Vagina (tissue), 2 donors: ENCODE data around the gene PDE7B. TPM values are rescaled to one million over a fixed set of nuclear protein-coding genes. Genes with fewer than 3 reads are reported as not detected.

ENCODE experiments used
- DNase-seq, 2 donors: peaks; one replicate each; pipeline ENCODE4 v3.0.0-alpha.2; 2017; ENCODE audit errors: extremely low spot score in 2 of 2
- H3K27ac ChIP-seq: fragments of 200-600 bp; sonication (generic); one replicate; pipeline ENCODE4 v1.5.1; 2019
- H3K27me3 ChIP-seq: fragments of 200-600 bp; sonication (generic); one replicate; pipeline ENCODE4 v1.5.1; 2019
- H3K36me3 ChIP-seq, 2 donors: fragments of 200-600 bp; sonication (generic); one replicate each; pipeline ENCODE4 v1.5.1; 2017 to 2019
- H3K4me1 ChIP-seq: fragments of 200-600 bp; sonication (generic); one replicate; pipeline ENCODE4 v1.5.1; 2019
- H3K4me3 ChIP-seq, 2 donors: fragments of 200-600 bp; sonication (generic); 1 replicate in 1 of 2; 2 replicates in 1 of 2; pipeline ENCODE4 v1.5.1; 2016 to 2019
- H3K9me3 ChIP-seq: fragments of 200-600 bp; sonication (generic); one replicate; pipeline ENCODE4 v1.5.1; 2019
- POLR2A ChIP-seq, 2 donors: fragments of 450-650 bp; IDR thresholded peaks; one replicate each; pipeline ENCODE4 v1.6.1; 2017; ENCODE audit warnings: antibody characterized with exemption in 2 of 2, mild to moderate bottlenecking in 2 of 2, moderate library complexity in 2 of 2
- POLR2AphosphoS5 ChIP-seq, 2 donors: sonication (generic); formaldehyde crosslinking; IDR thresholded peaks; one replicate each; pipeline ENCODE4 v1.9.0; 2017; ENCODE audit warnings: antibody characterized with exemption in 2 of 2, mild to moderate bottlenecking in 2 of 2, low read depth in 1 of 2; ENCODE audit not compliant: insufficient read depth in 1 of 2
- intact Hi-C: fragments of 100-400 bp; cut with DNase I; formaldehyde crosslinking; loops from one replicate; pipeline ENCODE4 v1.15.1; 2023
- total RNA-seq: library from RNA; depleted of rRNA; stranded (reverse); fragments of >200 nt; gene quantifications from one replicate; pipeline ENCODE4 v1.2.3, GENCODE V29; 2016
- TF ChIP-seq, protein P1 (sequence below), 3 experiments: fragments of 450-650 bp in 2 of 3; fragments of 200-600 bp in 1 of 3; sonication (generic) in 1 of 3; IDR thresholded peaks; one replicate each; pipeline ENCODE4 v1.5.1; 2017 to 2019; ENCODE audit warnings: antibody characterized with exemption in 3 of 3, mild to moderate bottlenecking in 2 of 3, moderate library complexity in 2 of 3

The PDE7B gene
- total RNA-seq, 1 donor from 2014 or later, result 6.9 TPM

DNA sequence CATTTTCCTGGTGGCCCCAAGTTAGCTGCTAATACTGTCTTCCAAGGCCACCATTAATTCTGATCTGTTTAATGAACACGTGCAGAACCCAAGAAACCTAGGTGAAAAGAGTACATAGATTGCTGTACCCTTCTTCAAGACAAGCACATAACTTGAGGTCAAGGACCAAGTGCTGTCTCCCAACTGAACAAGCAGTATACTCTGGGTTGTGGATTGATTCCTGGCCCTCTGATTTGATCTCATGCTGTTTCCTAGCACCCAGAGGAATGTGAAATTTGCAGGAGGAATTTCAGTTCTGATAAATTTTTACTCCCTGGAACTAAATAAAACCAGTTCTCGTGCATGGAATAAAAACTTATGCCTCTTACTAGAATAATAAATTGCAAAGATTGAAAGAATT is 323.0 kb downstream of the PDE7B start:
- Histone ChIP-seq H3K27ac (no peak overlapping the region), H3K27me3 (no peaks in the 10 kb centered on the region), H3K9me3 (no peaks in the 10 kb centered on the region), H3K36me3 (no peaks in the 10 kb centered on the region), H3K4me3 (no peak overlapping the region), H3K4me1 (no peaks in the 10 kb centered on the region)
- intact Hi-C loops, result no loop called here
- DNase-seq, result no peak
- TF ChIP-seq POLR2AphosphoS5 (IDR thresholded peaks at IDR 0.05; ENCODE audit: insufficient read depth in 1 of 2, low read depth in 1 of 2), result no peak

GRCh38 chr6:136175873-136176272 is 324.4 kb downstream of the PDE7B start:
- no peak overlapping the region for H3K27ac ChIP-seq
- DNase-seq, result no peak
- TF ChIP-seq, protein P1, sequence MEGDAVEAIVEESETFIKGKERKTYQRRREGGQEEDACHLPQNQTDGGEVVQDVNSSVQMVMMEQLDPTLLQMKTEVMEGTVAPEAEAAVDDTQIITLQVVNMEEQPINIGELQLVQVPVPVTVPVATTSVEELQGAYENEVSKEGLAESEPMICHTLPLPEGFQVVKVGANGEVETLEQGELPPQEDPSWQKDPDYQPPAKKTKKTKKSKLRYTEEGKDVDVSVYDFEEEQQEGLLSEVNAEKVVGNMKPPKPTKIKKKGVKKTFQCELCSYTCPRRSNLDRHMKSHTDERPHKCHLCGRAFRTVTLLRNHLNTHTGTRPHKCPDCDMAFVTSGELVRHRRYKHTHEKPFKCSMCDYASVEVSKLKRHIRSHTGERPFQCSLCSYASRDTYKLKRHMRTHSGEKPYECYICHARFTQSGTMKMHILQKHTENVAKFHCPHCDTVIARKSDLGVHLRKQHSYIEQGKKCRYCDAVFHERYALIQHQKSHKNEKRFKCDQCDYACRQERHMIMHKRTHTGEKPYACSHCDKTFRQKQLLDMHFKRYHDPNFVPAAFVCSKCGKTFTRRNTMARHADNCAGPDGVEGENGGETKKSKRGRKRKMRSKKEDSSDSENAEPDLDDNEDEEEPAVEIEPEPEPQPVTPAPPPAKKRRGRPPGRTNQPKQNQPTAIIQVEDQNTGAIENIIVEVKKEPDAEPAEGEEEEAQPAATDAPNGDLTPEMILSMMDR (IDR thresholded peaks at IDR 0.05), result no peak
- TF ChIP-seq POLR2A (IDR thresholded peaks at IDR 0.05), result no peak
- TF ChIP-seq POLR2AphosphoS5 (IDR thresholded peaks at IDR 0.05; ENCODE audit: insufficient read depth in 1 of 2, low read depth in 1 of 2), result no peak
- no peaks in the 10 kb centered on the region for H3K36me3 ChIP-seq
- H3K27me3 ChIP-seq, result no peaks in the 10 kb centered on the region
- H3K9me3 ChIP-seq, result no peaks in the 10 kb centered on the region
- intact Hi-C loops, result no loop called here
- H3K4me1 ChIP-seq, result no peaks in the 10 kb centered on the region
- H3K4me3 ChIP-seq, result no peak overlapping the region

GRCh38 chr6:136178749-136179148 is 327.2 kb downstream of the PDE7B start:
- TF ChIP-seq POLR2A (IDR thresholded peaks at IDR 0.05) (no peak), POLR2AphosphoS5 (IDR thresholded peaks at IDR 0.05; ENCODE audit: insufficient read depth in 1 of 2, low read depth in 1 of 2) (no peak)
- TF ChIP-seq, protein P1 (IDR thresholded peaks at IDR 0.05), result no peak
- intact Hi-C loops, result no loop called here
- H3K4me3 ChIP-seq, result no peak overlapping the region
- H3K27ac ChIP-seq, result no peak overlapping the region
- no peaks in the 10 kb centered on the region for H3K36me3 ChIP-seq
- no peak for DNase-seq
- no peaks in the 10 kb centered on the region for H3K4me1 ChIP-seq
- H3K27me3 ChIP-seq, result no peaks in the 10 kb centered on the region
- no peaks in the 10 kb centered on the region for H3K9me3 ChIP-seq

DNA sequence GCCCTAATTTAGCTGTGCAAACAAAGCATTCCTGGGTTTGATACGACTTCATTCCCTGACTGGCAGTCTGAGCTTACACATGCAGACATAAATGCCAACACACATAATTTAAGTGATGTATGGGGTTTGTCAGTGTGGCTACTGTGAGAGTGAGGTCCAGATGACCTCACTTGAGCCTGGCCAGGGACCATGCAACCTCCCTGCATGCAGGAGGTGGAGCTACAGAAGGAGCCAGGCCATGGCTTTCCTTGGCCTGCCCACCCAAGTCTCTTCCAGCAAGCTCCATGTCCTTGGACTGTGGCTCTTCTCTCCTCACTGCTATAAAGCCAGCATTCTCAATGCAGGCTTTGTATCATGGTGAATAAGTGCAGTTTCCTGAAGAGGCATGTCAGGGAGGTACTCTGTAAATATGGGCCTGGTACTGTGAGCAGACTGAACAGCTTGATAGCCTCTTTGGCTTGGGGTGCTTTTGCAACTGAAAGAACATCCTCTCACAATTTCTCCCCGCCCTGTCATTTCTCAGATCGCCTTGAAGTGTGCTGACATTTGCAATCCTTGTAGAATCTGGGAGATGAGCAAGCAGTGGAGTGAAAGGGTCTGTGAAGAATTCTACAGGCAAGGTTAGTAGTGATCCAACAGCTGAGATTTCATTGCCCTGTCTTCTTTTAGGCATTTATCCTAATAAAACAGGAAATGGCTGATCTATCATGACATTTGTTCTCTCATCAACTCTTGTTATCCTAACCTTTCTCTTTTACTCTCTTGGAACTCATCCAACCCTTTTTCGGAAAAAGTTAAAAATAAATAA is 329.4 kb downstream of the PDE7B start:
- H3K4me3 ChIP-seq, result no peak overlapping the region
- no peak for DNase-seq
- intact Hi-C loops, result no loop called here
- H3K4me1 ChIP-seq, result no peaks in the 10 kb centered on the region
- no peaks in the 10 kb centered on the region for H3K9me3 ChIP-seq
- H3K27ac ChIP-seq, result no peak overlapping the region
- H3K27me3 ChIP-seq, result no peaks in the 10 kb centered on the region
- no peaks in the 10 kb centered on the region for H3K36me3 ChIP-seq
- no peak for TF ChIP-seq POLR2AphosphoS5 (IDR thresholded peaks at IDR 0.05; ENCODE audit: insufficient read depth in 1 of 2, low read depth in 1 of 2)
- TF ChIP-seq POLR2A (IDR thresholded peaks at IDR 0.05), result no peak
- TF ChIP-seq, protein P1 (IDR thresholded peaks at IDR 0.05), result no peak

DNA sequence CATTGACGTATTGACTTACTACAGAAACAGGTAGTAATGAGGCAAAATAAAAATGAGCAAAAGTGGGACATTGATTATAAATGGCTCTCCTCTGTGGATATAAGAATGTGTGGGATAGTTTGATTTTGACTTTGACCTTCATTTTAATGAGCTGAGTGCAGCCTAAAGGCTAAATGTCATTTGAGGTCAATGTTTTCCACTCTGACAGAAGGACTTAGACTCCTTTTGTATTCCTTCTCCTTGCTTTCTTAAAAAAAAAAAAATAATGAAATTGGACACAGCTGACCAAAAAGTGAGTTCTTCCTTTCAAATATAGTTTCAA is 330.0 kb downstream of the PDE7B start:
- H3K27ac ChIP-seq, result no peak overlapping the region
- intact Hi-C loops, result no loop called here
- no peaks in the 10 kb centered on the region for H3K4me1 ChIP-seq
- TF ChIP-seq POLR2A (IDR thresholded peaks at IDR 0.05), result no peak
- TF ChIP-seq POLR2AphosphoS5 (IDR thresholded peaks at IDR 0.05; ENCODE audit: insufficient read depth in 1 of 2, low read depth in 1 of 2), result no peak
- TF ChIP-seq, protein P1 (IDR thresholded peaks at IDR 0.05), result no peak
- no peaks in the 10 kb centered on the region for H3K36me3 ChIP-seq
- no peaks in the 10 kb centered on the region for H3K27me3 ChIP-seq
- H3K9me3 ChIP-seq, result no peaks in the 10 kb centered on the region
- no peak overlapping the region for H3K4me3 ChIP-seq
- no peak for DNase-seq
